Body of pancreas (tissue), 4 donors: ENCODE results near the gene WNT7B.

Experiments used
- POLR2A ChIP-seq, 3 donors: fragments of 450-650 bp; IDR thresholded peaks; one replicate each; pipeline ENCODE4 v1.6.1; 2016; ENCODE audit warnings: antibody characterized with exemption in 3 of 3, mild to moderate bottlenecking in 2 of 3
- TF ChIP-seq, protein P1 (sequence below), 7 experiments: fragments of 450-650 bp in 4 of 7; fragments of 200-600 bp in 3 of 7; sonication (generic) in 3 of 7; IDR thresholded peaks; one replicate each; pipeline ENCODE4 v1.5.1; 2016 to 2019; ENCODE audit warnings: antibody characterized with exemption in 7 of 7

DNA sequence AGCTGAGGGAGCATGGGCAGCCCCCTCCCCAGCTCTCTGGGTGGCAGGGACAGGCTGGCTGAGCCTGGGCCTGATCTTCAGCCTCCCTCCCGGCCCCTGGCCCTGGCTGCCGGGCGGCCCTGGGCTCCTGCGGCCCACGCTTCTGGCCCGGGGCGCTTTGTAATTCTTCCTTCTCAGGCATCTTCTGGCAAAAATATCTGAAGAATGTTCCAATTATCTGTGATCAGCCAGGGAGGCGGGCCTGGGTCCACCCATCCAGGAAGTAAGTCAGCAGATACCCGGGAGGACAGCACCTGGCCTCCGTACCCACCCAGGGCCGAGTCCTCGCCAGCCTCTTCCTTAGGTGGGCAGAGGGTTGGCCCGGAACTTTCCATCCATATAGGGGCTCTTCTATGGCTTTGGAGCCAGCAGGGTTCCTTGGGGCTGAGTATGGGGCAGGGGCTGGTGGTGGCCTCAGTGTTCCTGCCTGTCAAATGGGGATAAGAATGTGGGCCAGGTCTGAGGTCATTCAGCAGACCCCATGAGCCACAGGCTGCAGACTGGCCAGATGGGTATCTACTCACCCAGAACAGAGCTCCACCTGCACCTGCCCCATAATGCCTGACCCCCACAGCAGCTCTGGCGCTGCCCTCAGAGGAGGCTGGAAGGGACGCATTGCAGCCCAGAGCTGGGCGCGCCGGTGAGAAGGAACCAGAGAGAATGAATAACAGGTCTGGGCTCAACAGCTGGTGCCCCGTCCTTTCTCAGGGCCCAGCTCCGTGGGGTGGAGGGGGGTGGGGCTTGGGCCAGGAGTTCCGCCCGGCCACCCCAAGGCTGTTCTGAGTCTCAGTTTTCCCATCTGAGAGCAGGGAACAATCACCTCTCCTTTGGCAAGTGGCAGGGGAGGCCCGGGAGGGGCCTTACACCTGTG lies 16.2 kb downstream of the WNT7B start:
- no peak for TF ChIP-seq POLR2A (IDR thresholded peaks at IDR 0.05)
- TF ChIP-seq, protein P1, sequence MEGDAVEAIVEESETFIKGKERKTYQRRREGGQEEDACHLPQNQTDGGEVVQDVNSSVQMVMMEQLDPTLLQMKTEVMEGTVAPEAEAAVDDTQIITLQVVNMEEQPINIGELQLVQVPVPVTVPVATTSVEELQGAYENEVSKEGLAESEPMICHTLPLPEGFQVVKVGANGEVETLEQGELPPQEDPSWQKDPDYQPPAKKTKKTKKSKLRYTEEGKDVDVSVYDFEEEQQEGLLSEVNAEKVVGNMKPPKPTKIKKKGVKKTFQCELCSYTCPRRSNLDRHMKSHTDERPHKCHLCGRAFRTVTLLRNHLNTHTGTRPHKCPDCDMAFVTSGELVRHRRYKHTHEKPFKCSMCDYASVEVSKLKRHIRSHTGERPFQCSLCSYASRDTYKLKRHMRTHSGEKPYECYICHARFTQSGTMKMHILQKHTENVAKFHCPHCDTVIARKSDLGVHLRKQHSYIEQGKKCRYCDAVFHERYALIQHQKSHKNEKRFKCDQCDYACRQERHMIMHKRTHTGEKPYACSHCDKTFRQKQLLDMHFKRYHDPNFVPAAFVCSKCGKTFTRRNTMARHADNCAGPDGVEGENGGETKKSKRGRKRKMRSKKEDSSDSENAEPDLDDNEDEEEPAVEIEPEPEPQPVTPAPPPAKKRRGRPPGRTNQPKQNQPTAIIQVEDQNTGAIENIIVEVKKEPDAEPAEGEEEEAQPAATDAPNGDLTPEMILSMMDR (IDR thresholded peaks at IDR 0.05), result no peak
